Vagina (tissue), 2 donors: ENCODE data around the gene PPP2R2C. TPM values are rescaled to one million over a fixed set of nuclear protein-coding genes. Genes with fewer than 3 reads are reported as not detected.

Source experiments
- DNase-seq, 2 donors: peaks; one replicate each; pipeline ENCODE4 v3.0.0-alpha.2; 2017; ENCODE audit errors: extremely low spot score in 2 of 2
- H3K27ac ChIP-seq: fragments of 200-600 bp; sonication (generic); one replicate; pipeline ENCODE4 v1.5.1; 2019
- H3K27me3 ChIP-seq: fragments of 200-600 bp; sonication (generic); one replicate; pipeline ENCODE4 v1.5.1; 2019
- H3K36me3 ChIP-seq, 2 donors: fragments of 200-600 bp; sonication (generic); one replicate each; pipeline ENCODE4 v1.5.1; 2017 to 2019
- H3K4me1 ChIP-seq: fragments of 200-600 bp; sonication (generic); one replicate; pipeline ENCODE4 v1.5.1; 2019
- H3K4me3 ChIP-seq, 2 donors: fragments of 200-600 bp; sonication (generic); 1 replicate in 1 of 2; 2 replicates in 1 of 2; pipeline ENCODE4 v1.5.1; 2016 to 2019
- H3K9me3 ChIP-seq: fragments of 200-600 bp; sonication (generic); one replicate; pipeline ENCODE4 v1.5.1; 2019
- POLR2A ChIP-seq, 2 donors: fragments of 450-650 bp; IDR thresholded peaks; one replicate each; pipeline ENCODE4 v1.6.1; 2017; ENCODE audit warnings: antibody characterized with exemption in 2 of 2, mild to moderate bottlenecking in 2 of 2, moderate library complexity in 2 of 2
- POLR2AphosphoS5 ChIP-seq, 2 donors: sonication (generic); formaldehyde crosslinking; IDR thresholded peaks; one replicate each; pipeline ENCODE4 v1.9.0; 2017; ENCODE audit warnings: antibody characterized with exemption in 2 of 2, mild to moderate bottlenecking in 2 of 2, low read depth in 1 of 2; ENCODE audit not compliant: insufficient read depth in 1 of 2
- intact Hi-C: fragments of 100-400 bp; cut with DNase I; formaldehyde crosslinking; loops from one replicate; pipeline ENCODE4 v1.15.1; 2023
- total RNA-seq: library from RNA; depleted of rRNA; stranded (reverse); fragments of >200 nt; gene quantifications from one replicate; pipeline ENCODE4 v1.2.3, GENCODE V29; 2016
- TF ChIP-seq, protein P1 (sequence below), 3 experiments: fragments of 450-650 bp in 2 of 3; fragments of 200-600 bp in 1 of 3; sonication (generic) in 1 of 3; IDR thresholded peaks; one replicate each; pipeline ENCODE4 v1.5.1; 2017 to 2019; ENCODE audit warnings: antibody characterized with exemption in 3 of 3, mild to moderate bottlenecking in 2 of 3, moderate library complexity in 2 of 3

The PPP2R2C gene
- total RNA-seq, 1 donor from 2014 or later, result 17.2 TPM

DNA sequence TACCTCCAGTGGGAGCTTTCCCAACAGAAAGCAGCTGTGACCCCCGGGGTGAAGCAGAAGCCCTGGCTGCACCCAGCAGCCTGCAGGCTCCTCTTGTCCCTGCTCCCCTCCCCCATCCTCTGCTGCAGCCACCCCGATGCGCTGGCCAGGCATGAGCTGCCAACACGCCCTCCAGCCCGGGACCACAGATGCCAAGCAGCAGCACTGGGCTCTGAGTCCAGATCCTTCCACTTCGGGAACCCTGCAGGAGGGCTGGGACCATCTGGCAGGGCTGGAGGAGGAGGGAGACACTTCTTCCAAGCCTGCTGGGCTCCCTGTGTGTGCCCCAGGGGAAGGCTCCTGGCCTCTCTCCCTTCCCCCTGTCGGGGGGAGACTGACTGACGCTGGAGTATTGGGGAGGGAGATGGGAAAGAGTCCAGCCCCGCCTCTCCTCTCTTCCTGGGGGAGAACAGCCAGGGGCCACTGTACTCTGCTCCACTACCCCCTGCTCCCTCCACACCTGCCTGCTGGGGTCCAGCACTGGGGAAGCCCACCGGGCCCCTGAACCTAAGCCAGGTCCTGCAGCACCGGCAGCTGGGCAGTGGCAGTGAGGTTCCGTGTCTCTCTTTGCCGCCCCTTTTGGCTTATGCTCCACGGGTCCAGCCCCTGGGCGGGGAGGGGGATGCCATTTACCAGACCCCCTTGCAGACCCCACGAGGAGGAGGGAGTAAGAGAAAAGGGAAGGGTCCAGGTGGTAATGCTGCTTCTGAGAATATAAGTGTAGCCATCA is 55.7 kb downstream of the PPP2R2C start:
- H3K27me3 ChIP-seq, result no peaks in the 10 kb centered on the region
- no peak for DNase-seq
- H3K36me3 ChIP-seq, result no peaks in the 10 kb centered on the region
- H3K9me3 ChIP-seq, result no peaks in the 10 kb centered on the region
- TF ChIP-seq POLR2A (IDR thresholded peaks at IDR 0.05) (no peak), POLR2AphosphoS5 (IDR thresholded peaks at IDR 0.05; ENCODE audit: insufficient read depth in 1 of 2, low read depth in 1 of 2) (no peak)
- TF ChIP-seq, protein P1, sequence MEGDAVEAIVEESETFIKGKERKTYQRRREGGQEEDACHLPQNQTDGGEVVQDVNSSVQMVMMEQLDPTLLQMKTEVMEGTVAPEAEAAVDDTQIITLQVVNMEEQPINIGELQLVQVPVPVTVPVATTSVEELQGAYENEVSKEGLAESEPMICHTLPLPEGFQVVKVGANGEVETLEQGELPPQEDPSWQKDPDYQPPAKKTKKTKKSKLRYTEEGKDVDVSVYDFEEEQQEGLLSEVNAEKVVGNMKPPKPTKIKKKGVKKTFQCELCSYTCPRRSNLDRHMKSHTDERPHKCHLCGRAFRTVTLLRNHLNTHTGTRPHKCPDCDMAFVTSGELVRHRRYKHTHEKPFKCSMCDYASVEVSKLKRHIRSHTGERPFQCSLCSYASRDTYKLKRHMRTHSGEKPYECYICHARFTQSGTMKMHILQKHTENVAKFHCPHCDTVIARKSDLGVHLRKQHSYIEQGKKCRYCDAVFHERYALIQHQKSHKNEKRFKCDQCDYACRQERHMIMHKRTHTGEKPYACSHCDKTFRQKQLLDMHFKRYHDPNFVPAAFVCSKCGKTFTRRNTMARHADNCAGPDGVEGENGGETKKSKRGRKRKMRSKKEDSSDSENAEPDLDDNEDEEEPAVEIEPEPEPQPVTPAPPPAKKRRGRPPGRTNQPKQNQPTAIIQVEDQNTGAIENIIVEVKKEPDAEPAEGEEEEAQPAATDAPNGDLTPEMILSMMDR (IDR thresholded peaks at IDR 0.05), result no peak
- intact Hi-C loops, result no loop called here
- no peak overlapping the region for H3K4me3 ChIP-seq
- no peak overlapping the region for H3K27ac ChIP-seq
- H3K4me1 ChIP-seq, result peaks cover 5% of the 10 kb centered on the region

DNA sequence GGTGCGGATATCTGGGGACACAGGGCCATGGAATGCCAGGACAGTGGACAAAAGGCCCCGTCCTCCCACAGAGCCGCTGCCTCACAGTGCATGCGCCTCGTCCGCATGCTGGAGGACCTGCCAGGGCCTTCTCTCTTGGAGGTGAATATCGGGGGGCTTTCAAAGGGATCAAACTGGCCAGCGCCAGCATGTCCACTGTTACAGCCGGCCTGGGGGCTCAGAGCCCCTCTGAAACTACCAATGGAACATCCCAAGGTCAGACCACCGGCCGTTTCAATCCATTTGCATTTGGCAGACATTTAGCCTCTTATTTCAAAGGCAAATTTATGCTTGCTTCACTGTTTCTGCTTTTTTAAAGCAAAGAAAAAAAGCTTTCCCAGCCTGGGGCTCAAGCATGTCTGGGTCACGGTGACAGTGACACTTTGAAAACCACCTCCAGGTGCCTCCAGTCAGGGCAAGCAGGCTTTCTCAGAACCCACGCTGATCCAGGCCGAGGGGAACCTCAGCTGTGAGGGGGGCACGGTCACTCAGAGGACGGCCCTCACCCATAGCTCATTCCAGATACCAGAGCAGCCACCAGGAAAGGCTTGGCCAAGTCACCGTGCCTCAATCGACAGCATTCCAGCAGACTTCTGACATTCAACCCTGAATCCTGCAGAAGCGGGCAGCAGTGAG is 57.2 kb downstream of the PPP2R2C start:
- Histone ChIP-seq H3K4me1 (peaks cover 5% of the 10 kb centered on the region), H3K9me3 (no peaks in the 10 kb centered on the region), H3K27me3 (no peaks in the 10 kb centered on the region), H3K27ac (no peak overlapping the region), H3K4me3 (no peak overlapping the region), H3K36me3 (no peaks in the 10 kb centered on the region)
- no peak for DNase-seq
- intact Hi-C loops, result no loop called here
- TF ChIP-seq, protein P1 (IDR thresholded peaks at IDR 0.05), result no peak
- TF ChIP-seq POLR2A (IDR thresholded peaks at IDR 0.05), result no peak
- TF ChIP-seq POLR2AphosphoS5 (IDR thresholded peaks at IDR 0.05; ENCODE audit: insufficient read depth in 1 of 2, low read depth in 1 of 2), result no peak

DNA sequence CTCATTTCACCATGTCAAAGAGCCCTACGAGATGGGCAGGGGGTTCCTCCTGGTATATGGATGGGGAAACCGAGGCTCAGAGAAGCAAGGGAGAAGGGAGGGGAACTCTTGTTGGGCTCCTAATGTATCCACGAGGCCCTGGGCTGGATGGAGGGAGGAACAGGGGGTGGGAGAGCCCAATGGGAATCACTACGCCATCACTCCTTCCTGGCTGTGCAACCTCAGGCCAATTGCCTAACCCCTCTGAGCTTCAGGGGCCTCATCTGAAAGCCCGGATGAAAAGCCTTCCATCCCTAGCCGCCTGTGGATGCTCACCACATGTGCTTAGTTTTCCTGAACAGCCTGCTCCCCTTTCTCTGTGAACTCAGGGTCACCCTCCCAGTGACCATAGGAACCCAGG is 57.8 kb downstream of the PPP2R2C start:
- intact Hi-C loops, result no loop called here
- DNase-seq, result no peak
- no peak for TF ChIP-seq POLR2A (IDR thresholded peaks at IDR 0.05)
- TF ChIP-seq, protein P1 (IDR thresholded peaks at IDR 0.05), result no peak
- TF ChIP-seq POLR2AphosphoS5 (IDR thresholded peaks at IDR 0.05; ENCODE audit: insufficient read depth in 1 of 2, low read depth in 1 of 2), result no peak

DNA sequence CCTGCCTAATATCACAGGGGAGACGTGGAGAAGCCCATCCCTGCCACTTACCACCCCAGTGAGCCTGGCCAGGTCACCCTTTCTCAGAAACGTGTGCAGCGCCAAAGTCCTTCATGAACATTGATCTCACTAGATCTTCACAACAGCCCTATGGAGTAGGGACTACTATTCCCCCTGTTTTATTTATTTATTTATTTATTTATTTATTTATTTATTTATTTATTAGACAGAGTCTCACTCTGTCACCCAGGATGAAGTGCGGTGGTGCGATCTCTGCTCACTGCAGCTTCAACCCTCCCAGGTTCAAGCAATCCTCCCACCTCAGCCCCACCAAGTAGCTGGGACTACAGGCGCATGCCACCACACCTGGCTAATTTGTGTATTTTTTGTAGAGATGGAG is 61.8 kb downstream of the PPP2R2C start:
- intact Hi-C loops, result no loop called here
- Histone ChIP-seq H3K9me3 (no peaks in the 10 kb centered on the region), H3K4me1 (no peaks in the 10 kb centered on the region), H3K4me3 (no peak overlapping the region), H3K27ac (no peak overlapping the region), H3K27me3 (no peaks in the 10 kb centered on the region), H3K36me3 (no peaks in the 10 kb centered on the region)
- DNase-seq, result no peak
- TF ChIP-seq POLR2AphosphoS5 (IDR thresholded peaks at IDR 0.05; ENCODE audit: insufficient read depth in 1 of 2, low read depth in 1 of 2) (no peak), POLR2A (IDR thresholded peaks at IDR 0.05) (no peak)
- TF ChIP-seq, protein P1 (IDR thresholded peaks at IDR 0.05), result no peak

More for the DNA sequence above, 57.8 kb downstream of the PPP2R2C start:
- no peak overlapping the region for H3K27ac ChIP-seq
- no peaks in the 10 kb centered on the region for H3K36me3 ChIP-seq
- H3K4me3 ChIP-seq, result no peak overlapping the region
- no peaks in the 10 kb centered on the region for H3K9me3 ChIP-seq
- peaks cover 5% of the 10 kb centered on the region for H3K4me1 ChIP-seq
- no peaks in the 10 kb centered on the region for H3K27me3 ChIP-seq

DNA sequence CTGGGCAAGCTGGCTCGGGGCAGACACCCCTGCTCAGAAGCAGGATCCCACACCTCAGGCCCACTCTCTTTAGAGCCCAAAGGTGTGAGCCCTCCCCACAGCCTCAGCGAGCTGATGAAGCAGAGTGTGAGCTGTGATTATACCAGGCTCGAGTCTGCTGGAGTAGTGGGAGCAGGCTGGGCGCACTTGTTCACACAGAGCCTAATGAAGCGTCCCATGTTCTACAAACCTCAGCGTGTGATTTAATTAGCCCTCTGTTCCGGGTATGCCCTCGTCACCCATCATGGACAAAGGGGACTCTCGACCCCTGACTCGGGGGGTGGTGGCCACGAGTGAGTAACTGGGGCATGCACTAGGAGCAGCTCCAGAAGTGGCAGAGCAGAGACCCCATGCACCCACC is 62.3 kb downstream of the PPP2R2C start:
- Histone ChIP-seq H3K4me3 (no peak overlapping the region), H3K36me3 (no peaks in the 10 kb centered on the region), H3K9me3 (no peaks in the 10 kb centered on the region), H3K27ac (no peak overlapping the region), H3K27me3 (no peaks in the 10 kb centered on the region), H3K4me1 (no peaks in the 10 kb centered on the region)
- TF ChIP-seq, protein P1 (IDR thresholded peaks at IDR 0.05), result no peak
- TF ChIP-seq POLR2AphosphoS5 (IDR thresholded peaks at IDR 0.05; ENCODE audit: insufficient read depth in 1 of 2, low read depth in 1 of 2) (no peak), POLR2A (IDR thresholded peaks at IDR 0.05) (no peak)
- no peak for DNase-seq
- intact Hi-C loops, result no loop called here
